Left lung (tissue), 10 donors: ENCODE data around the gene COX7A2L. TPM values are rescaled to one million over a fixed set of nuclear protein-coding genes. Genes with fewer than 3 reads are reported as not detected.

Source experiments
- ATAC-seq: fragments of 200-7000 bp; cut with Tn5 transposase; one replicate; pipeline ENCODE4 v1.9.1; 2020; ENCODE audit warnings: moderate library complexity
- DNase-seq, 4 donors: peaks; one replicate each; pipeline ENCODE4 v3.0.0-alpha.2; 2013 to 2020
- H3K27ac ChIP-seq, 2 donors: fragments of 200-600 bp; sonication (generic) in 1 of 2; one replicate each; pipeline versions ENCODE4 v1.5.0 to v1.8.0; 2020 to 2021
- H3K27me3 ChIP-seq, 2 donors: fragments of 200-600 bp; sonication (generic) in 1 of 2; one replicate each; pipeline versions ENCODE4 v1.5.0 to v1.8.0; 2020 to 2021
- H3K36me3 ChIP-seq, 2 donors: fragments of 200-600 bp; sonication (generic) in 1 of 2; one replicate each; pipeline versions ENCODE4 v1.5.0 to v1.8.0; 2020 to 2021
- H3K4me1 ChIP-seq, 2 donors: fragments of 200-600 bp; one replicate each; pipeline ENCODE4 v1.8.0; 2021
- H3K4me3 ChIP-seq, 2 donors: fragments of 200-600 bp; sonication (generic) in 1 of 2; one replicate each; pipeline versions ENCODE4 v1.5.0 to v1.8.0; 2020 to 2021; ENCODE audit warnings: mild to moderate bottlenecking in 1 of 2
- H3K9me3 ChIP-seq, 2 donors: fragments of 200-600 bp; sonication (generic) in 1 of 2; one replicate each; pipeline versions ENCODE4 v1.5.0 to v1.8.0; 2020 to 2021
- intact Hi-C, 2 donors: fragments of 100-400 bp; cut with DNase I; formaldehyde crosslinking; loops; one replicate each; pipeline versions ENCODE4 v1.11.2 to v1.14.2; 2022
- polyA plus RNA-seq, 6 donors: library from polyadenylated mRNA; unstranded; fragments of 120-200 nt; gene quantifications; one replicate each; pipeline ENCODE4 v1.2.1, GENCODE V29; 2013; ENCODE audit not compliant: insufficient read length in 6 of 6
- total RNA-seq, 2 donors: library from RNA; stranded (reverse); fragmentation: NEBNext Ultra II Directional; extraction: Animal tissue kit (Norgen Biotek cat#: 25700); gene quantifications; one replicate each; pipeline ENCODE4 v1.2.1, GENCODE V29; 2021
- TF ChIP-seq, protein P1 (sequence below), 2 donors: fragments of 200-600 bp; sonication (generic) in 1 of 2; IDR thresholded peaks; one replicate each; pipeline versions ENCODE4 v1.5.0 to v1.8.0; 2021; ENCODE audit warnings: antibody characterized with exemption in 2 of 2
- donor health status: DM: no; HTN: yes; CAD: no.
- donor health status: DM: no; HTN: no; CAD: no.

COX7A2L gene
- total and polyA plus RNA-seq, 8 donors, result 80.0 to 193 (median 171) TPM

DNA sequence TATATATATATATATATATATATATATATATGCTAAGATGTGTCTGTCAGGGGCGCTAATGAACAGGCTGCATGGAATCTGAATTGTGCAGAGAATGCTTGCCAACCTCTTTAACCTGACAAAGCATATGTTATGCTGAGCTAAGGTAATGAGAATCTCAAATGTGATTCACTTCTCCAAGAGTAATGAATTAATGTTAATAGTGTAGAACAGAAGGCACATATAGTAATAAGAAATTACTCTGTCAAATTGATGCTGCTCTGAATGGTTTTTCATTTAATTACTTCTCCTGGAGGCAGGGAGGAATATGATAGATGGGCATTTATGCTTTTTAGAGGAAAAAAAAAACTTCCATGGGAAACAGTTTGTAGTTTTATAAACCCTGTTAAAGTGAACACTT lies 35.4 kb downstream of the COX7A2L start:
- Histone ChIP-seq H3K9me3 (no peaks in the 10 kb centered on the region), H3K4me1 (no peaks in the 10 kb centered on the region), H3K27ac (no peak overlapping the region), H3K27me3 (no peaks in the 10 kb centered on the region), H3K36me3 (peaks cover 0 to 66% of the 10 kb centered on the region in 2 donors), H3K4me3 (no peak overlapping the region)
- intact Hi-C loops, result no loop called here
- DNase-seq (no peak), ATAC-seq (no peak)
- TF ChIP-seq, protein P1, sequence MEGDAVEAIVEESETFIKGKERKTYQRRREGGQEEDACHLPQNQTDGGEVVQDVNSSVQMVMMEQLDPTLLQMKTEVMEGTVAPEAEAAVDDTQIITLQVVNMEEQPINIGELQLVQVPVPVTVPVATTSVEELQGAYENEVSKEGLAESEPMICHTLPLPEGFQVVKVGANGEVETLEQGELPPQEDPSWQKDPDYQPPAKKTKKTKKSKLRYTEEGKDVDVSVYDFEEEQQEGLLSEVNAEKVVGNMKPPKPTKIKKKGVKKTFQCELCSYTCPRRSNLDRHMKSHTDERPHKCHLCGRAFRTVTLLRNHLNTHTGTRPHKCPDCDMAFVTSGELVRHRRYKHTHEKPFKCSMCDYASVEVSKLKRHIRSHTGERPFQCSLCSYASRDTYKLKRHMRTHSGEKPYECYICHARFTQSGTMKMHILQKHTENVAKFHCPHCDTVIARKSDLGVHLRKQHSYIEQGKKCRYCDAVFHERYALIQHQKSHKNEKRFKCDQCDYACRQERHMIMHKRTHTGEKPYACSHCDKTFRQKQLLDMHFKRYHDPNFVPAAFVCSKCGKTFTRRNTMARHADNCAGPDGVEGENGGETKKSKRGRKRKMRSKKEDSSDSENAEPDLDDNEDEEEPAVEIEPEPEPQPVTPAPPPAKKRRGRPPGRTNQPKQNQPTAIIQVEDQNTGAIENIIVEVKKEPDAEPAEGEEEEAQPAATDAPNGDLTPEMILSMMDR (IDR thresholded peaks at IDR 0.05), result no peak

DNA sequence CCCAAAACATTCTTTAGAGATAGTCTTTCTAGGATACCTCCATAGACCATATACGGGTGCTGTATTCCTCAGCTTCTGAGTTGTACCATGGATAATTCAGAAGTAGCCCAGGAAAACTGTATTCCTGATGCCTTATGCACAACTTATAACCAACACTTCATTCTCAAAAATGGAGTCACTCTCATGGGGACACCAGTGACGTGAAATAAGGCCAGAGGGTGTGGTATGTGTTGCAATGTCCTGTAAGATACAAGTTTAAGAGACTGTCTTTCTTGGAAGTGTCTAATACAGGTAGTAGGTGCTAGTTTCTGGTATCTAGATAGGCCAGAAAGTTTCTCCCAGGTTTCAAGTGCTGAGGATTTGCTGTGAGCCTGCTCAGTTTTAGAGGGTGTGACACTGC lies 36.1 kb downstream of the COX7A2L start:
- no peak for ATAC-seq
- H3K27me3 ChIP-seq, result no peaks in the 10 kb centered on the region
- TF ChIP-seq, protein P1 (IDR thresholded peaks at IDR 0.05), result no peak
- H3K4me1 ChIP-seq, result no peaks in the 10 kb centered on the region
- intact Hi-C loops, result no loop called here
- H3K36me3 ChIP-seq, result peaks cover 0 to 65% of the 10 kb centered on the region in 2 donors
- H3K4me3 ChIP-seq, result no peak overlapping the region
- H3K27ac ChIP-seq, result no peak overlapping the region
- H3K9me3 ChIP-seq, result no peaks in the 10 kb centered on the region
- DNase-seq, result no peak

DNA sequence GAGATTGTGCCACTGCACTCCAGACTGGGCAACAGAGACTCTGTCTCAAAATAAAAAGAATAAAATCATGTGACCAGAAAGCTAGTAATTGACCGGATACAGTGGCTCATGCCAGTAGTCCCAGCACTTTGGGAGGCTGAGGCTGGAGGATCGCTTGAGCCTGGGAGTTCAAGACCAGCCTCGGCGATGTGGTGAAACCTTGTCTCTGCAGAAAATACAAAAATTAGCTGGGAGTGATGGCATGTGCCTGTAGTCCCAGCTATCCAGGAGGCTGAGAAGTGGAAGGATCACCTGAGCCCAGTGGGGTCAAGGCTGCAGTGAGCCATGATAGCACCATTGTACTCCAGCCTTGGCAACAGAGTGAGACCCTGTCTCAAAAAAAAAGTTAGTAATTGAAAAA lies 36.8 kb downstream of the COX7A2L start:
- Histone ChIP-seq H3K27me3 (no peaks in the 10 kb centered on the region), H3K9me3 (no peaks in the 10 kb centered on the region), H3K36me3 (peaks cover 0 to 65% of the 10 kb centered on the region in 2 donors), H3K4me3 (no peak overlapping the region), H3K27ac (no peak overlapping the region), H3K4me1 (no peaks in the 10 kb centered on the region)
- no peak for DNase-seq
- TF ChIP-seq, protein P1 (IDR thresholded peaks at IDR 0.05), result no peak
- intact Hi-C loops, result no loop called here
- ATAC-seq, result no peak

DNA sequence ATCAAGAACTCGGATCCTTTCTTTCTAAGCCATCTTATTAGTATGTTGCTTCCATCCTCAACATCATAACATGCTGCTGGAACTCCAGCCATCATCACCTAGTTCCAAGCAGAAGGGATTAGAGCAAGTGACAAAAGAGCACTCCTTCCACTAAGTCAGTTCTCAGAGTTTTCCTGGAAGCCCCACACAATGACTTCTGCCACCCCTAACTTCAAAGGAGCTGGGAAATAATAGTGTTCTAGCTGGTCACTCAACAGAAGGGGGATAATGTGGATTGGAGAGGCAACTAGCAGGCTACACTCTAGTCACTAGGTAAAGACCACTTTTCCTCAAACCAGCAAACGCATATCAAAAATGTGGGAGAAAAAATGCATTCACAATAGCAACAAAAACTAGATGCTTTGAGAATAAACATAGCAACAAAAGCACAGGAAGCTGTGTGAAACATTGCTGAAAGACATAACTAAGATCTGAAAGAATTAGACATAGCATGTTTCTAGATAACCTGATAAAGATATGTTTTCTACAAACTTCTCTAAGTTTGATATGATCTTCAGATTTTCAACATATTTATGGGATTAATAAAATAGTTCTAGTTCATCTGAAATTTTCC lies 39.5 kb downstream of the COX7A2L start:
- no peak overlapping the region for H3K4me3 ChIP-seq
- no peak for ATAC-seq
- peak in 1 of 4 donors; percentile 30 for DNase-seq
- no peaks in the 10 kb centered on the region for H3K9me3 ChIP-seq
- peaks cover 0 to 3% of the 10 kb centered on the region in 2 donors for H3K4me1 ChIP-seq
- no peak overlapping the region for H3K27ac ChIP-seq
- H3K27me3 ChIP-seq, result no peaks in the 10 kb centered on the region
- intact Hi-C loops, result no loop called here
- H3K36me3 ChIP-seq, result peaks cover 0 to 62% of the 10 kb centered on the region in 2 donors
- TF ChIP-seq, protein P1 (IDR thresholded peaks at IDR 0.05), result no peak

DNA sequence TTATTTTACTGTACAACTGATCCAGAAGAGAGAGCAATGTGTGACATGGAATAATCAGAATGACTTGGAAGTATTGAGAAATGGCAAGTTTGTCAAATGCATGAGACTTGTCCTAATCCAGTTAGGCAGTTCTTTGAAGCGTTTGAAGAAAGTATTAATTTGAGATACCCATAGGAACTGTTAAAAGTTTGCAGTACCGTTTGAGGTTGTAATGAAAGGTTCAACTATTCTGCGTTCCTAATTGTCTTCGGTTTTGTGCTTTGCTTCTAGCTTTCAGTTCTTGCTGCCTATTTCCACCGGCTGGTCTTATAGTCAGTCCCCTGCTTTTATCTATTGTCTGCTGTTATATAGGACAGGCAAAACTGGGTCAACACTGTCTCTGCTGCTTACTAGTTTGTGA lies 41.8 kb downstream of the COX7A2L start:
- Histone ChIP-seq H3K4me1 (peaks cover 0 to 18% of the 10 kb centered on the region in 2 donors), H3K36me3 (peaks cover 0 to 56% of the 10 kb centered on the region in 2 donors), H3K9me3 (no peaks in the 10 kb centered on the region), H3K27me3 (no peaks in the 10 kb centered on the region), H3K27ac (no peak overlapping the region), H3K4me3 (no peak overlapping the region)
- ATAC-seq, result no peak
- DNase-seq, result no peak
- intact Hi-C loops, result no loop called here
- TF ChIP-seq, protein P1 (IDR thresholded peaks at IDR 0.05), result no peak
